A549 (cell line): ENCODE results near the gene GHR. TPM values are rescaled to one million over a fixed set of nuclear protein-coding genes. Genes with fewer than 3 reads are reported as not detected.

ENCODE experiments used
- ATAC-seq, 2 experiments: fragments of 200-7000 bp in 1 of 2; fragments of >200 bp in 1 of 2; cut with Nextera tagmentation in 1 of 2; cut with Tn5 transposase in 1 of 2; 3 replicates each; pipeline versions ENCODE4 v1.8.0 to v1.9.1; 2018 to 2020; ENCODE audit warnings: mild to moderate bottlenecking in 1 of 2, moderate library complexity in 1 of 2
- CTCF ChIA-PET: fragments of 300-600 bp; sonication (Branson Sonifier 250); formaldehyde crosslinking; extraction: SDS; loops from one replicate; lab custom pipeline; 2021; ENCODE audit warnings: antibody characterized with exemption, inconsistent platforms; lab: Yijun Ruan, JAX
- POLR2A ChIA-PET: fragments of 350-600 bp; formaldehyde crosslinking; extraction: SDS; loops from one replicate; lab custom pipeline; 2021; ENCODE audit warnings: antibody characterized with exemption, inconsistent platforms; lab: Yijun Ruan, JAX
- DNase-seq, 2 experiments: peaks; one replicate each; pipeline versions ENCODE4 v3.0.0 to v3.0.0-alpha.2; 2011 to 2016; ENCODE audit warnings: low read depth in 1 of 2, low spot score in 1 of 2
- FAIRE-seq: peaks from 2 replicates; lab custom pipeline; 2011; peaks lifted over from hg19 to GRCh38; lab: Jason Lieb, UNC
- H3K27ac ChIP-seq, 2 experiments: fragments of >200 bp; sonication (Bioruptor Twin); formaldehyde crosslinking; 3 replicates each; pipeline ENCODE4 v1.5.1; 2016 to 2017
- H3K4me1 ChIP-seq: fragments of >200 bp; sonication (Bioruptor Twin); formaldehyde crosslinking; 3 replicates; pipeline ENCODE4 v1.6.1; 2016
- H3K4me2 ChIP-seq: fragments of >200 bp; sonication (Bioruptor Twin); formaldehyde crosslinking; 3 replicates; pipeline ENCODE4 v1.6.1; 2016
- H3K4me3 ChIP-seq: fragments of >200 bp; sonication (Bioruptor Twin); formaldehyde crosslinking; 3 replicates; pipeline ENCODE4 v1.5.1; 2016
- H3K9me3 ChIP-seq: fragments of >200 bp; sonication (Bioruptor Twin); formaldehyde crosslinking; 3 replicates; pipeline ENCODE4 v1.6.1; 2016
- BHLHE40 ChIP-seq: IDR thresholded peaks from 2 replicates; pipeline ENCODE4 v1.6.1; 2012; ENCODE audit warnings: low read depth, low read length, inconsistent platforms
- CBX2 ChIP-seq: fragments of 200-600 bp; sonication (generic); IDR thresholded peaks from 2 replicates; pipeline ENCODE4 v1.6.1; 2016; ENCODE audit warnings: low read depth, mild to moderate bottlenecking, borderline replicate concordance
- CEBPB ChIP-seq, 2 experiments: fragments of >200 bp in 1 of 2; sonication (Bioruptor Twin) in 1 of 2; formaldehyde crosslinking in 1 of 2; IDR thresholded peaks; 2 replicates each; pipeline ENCODE4 v1.6.1; 2012 to 2016
- CHD4 ChIP-seq: fragments of 200-600 bp; sonication (generic); IDR thresholded peaks from 2 replicates; pipeline ENCODE4 v1.6.1; 2016; ENCODE audit warnings: antibody characterized with exemption, mild to moderate bottlenecking, borderline replicate concordance
- EHMT2 ChIP-seq: fragments of 200-600 bp; sonication (generic); IDR thresholded peaks from 2 replicates; pipeline ENCODE4 v1.6.1; 2016; ENCODE audit warnings: antibody characterized with exemption, low read depth, mild to moderate bottlenecking, moderate library complexity
- EP300 ChIP-seq, 2 experiments: fragments of >200 bp; sonication (Bioruptor Twin); formaldehyde crosslinking; IDR thresholded peaks; 2 replicates in 1 of 2; 3 replicates in 1 of 2; pipeline ENCODE4 v1.6.1; 2016 to 2017
- FOSL2 ChIP-seq, 2 experiments: fragments of 450-650 bp in 1 of 2; fragments of >200 bp in 1 of 2; sonication (Bioruptor Twin) in 1 of 2; formaldehyde crosslinking; IDR thresholded peaks; 2 replicates each; pipeline versions ENCODE4 v1.5.0 to v1.6.1; 2016 to 2020; ENCODE audit warnings: mild to moderate bottlenecking in 1 of 2, moderate library complexity in 1 of 2
- GATA3 ChIP-seq: IDR thresholded peaks from 2 replicates; pipeline ENCODE4 v1.6.1; 2012; ENCODE audit warnings: borderline replicate concordance
- HEYL ChIP-seq: fragments of 250-450 bp; sonication (Bioruptor Pico); IDR thresholded peaks from 2 replicates; pipeline ENCODE4 v1.8.0; 2021; ENCODE audit warnings: mild to moderate bottlenecking, moderate library complexity
- JUNB ChIP-seq: fragments of >200 bp; sonication (Bioruptor Twin); formaldehyde crosslinking; IDR thresholded peaks from 2 replicates; pipeline ENCODE4 v1.6.1; 2016
- KDM1A ChIP-seq: fragments of 200-600 bp; sonication (generic); IDR thresholded peaks from 2 replicates; pipeline ENCODE4 v1.6.1; 2016; ENCODE audit warnings: low read depth, mild to moderate bottlenecking
- KDM5A ChIP-seq: fragments of 200-600 bp; sonication (generic); IDR thresholded peaks from 2 replicates; pipeline ENCODE4 v1.6.1; 2016; ENCODE audit warnings: antibody characterized with exemption, mild to moderate bottlenecking
- MAX ChIP-seq: IDR thresholded peaks from 2 replicates; pipeline ENCODE4 v1.6.1; 2012
- NFE2L2 ChIP-seq: fragments of 150-350 bp; conservative IDR thresholded peaks from 2 replicates; pipeline ENCODE4 v1.6.1; 2014; ENCODE audit warnings: low read length
- PHF8 ChIP-seq: fragments of 200-600 bp; sonication (generic); IDR thresholded peaks from 2 replicates; pipeline ENCODE4 v1.6.1; 2016; ENCODE audit warnings: low read depth, mild to moderate bottlenecking, antibody characterized with exemption, moderate library complexity, borderline replicate concordance
- POLR2A ChIP-seq: IDR thresholded peaks from 2 replicates; pipeline ENCODE4 v1.6.1; 2012; ENCODE audit warnings: mild to moderate bottlenecking, low read length
- POLR2AphosphoS2 ChIP-seq: conservative IDR thresholded peaks from 2 replicates; pipeline ENCODE4 v1.6.1; 2012; ENCODE audit warnings: low read length, improper control_type of control experiment, inconsistent platforms
- RAD21 ChIP-seq, 2 experiments: fragments of >200 bp in 1 of 2; sonication (Bioruptor Twin) in 1 of 2; formaldehyde crosslinking in 1 of 2; IDR thresholded peaks in 1 of 2; conservative IDR thresholded peaks in 1 of 2; 2 replicates in 1 of 2; 3 replicates in 1 of 2; pipeline ENCODE4 v1.6.1; 2012 to 2018; ENCODE audit warnings: inconsistent platforms in 1 of 2
- RNF2 ChIP-seq: fragments of 200-600 bp; sonication (generic); IDR thresholded peaks from 2 replicates; pipeline ENCODE4 v1.6.1; 2016; ENCODE audit warnings: low read depth, mild to moderate bottlenecking, antibody characterized with exemption, moderate library complexity, borderline replicate concordance
- SMC3 ChIP-seq: fragments of >200 bp; sonication (Bioruptor Twin); formaldehyde crosslinking; IDR thresholded peaks from 3 replicates; pipeline ENCODE4 v1.6.1; 2018; ENCODE audit warnings: inconsistent platforms
- TFCP2L1 ChIP-seq: fragments of 250-450 bp; sonication (Bioruptor Pico); IDR thresholded peaks from 2 replicates; pipeline ENCODE4 v1.5.0; 2021; ENCODE audit warnings: mild to moderate bottlenecking
- USF2 ChIP-seq: fragments of 450-650 bp; IDR thresholded peaks from 2 replicates; pipeline ENCODE4 v1.6.1; 2014; ENCODE audit warnings: antibody characterized with exemption
- ZNF302 ChIP-seq: fragments of 250-450 bp; sonication (Bioruptor Pico); IDR thresholded peaks from 2 replicates; pipeline ENCODE4 v1.9.0; 2021; ENCODE audit warnings: inconsistent platforms, mild to moderate bottlenecking, moderate library complexity
- WGBS: methylation state at CpG from one replicate; pipeline ENCODE4 v1.1.6; 2017; ENCODE audit errors: missing lambda C conversion rate; 5-methylcytosine and 5-hydroxymethylcytosine counted together
- polyA plus RNA-seq, 4 experiments: library from polyadenylated mRNA; depleted of rRNA in 3 of 4; stranded (reverse); fragments of >200 nt; fragmentation: RNase III in 1 of 4; extraction: RNeasy Plus Mini Kit Qiagen cat#74134 plus additional on column Dnase treatment in 1 of 4; gene quantifications; 2 replicates in 3 of 4; 3 replicates in 1 of 4; pipeline ENCODE4 v1.2.3, GENCODE V29; 2011 to 2017
- TF ChIP-seq, protein P1 (sequence below): fragments of >200 bp; sonication (Bioruptor Twin); formaldehyde crosslinking; IDR thresholded peaks from 3 replicates; pipeline ENCODE4 v1.6.1; 2016
- TF ChIP-seq, protein P2 (sequence below): fragments of 250-450 bp; sonication (Bioruptor Pico); IDR thresholded peaks from 2 replicates; pipeline ENCODE4 v1.5.0; 2021; ENCODE audit warnings: mild to moderate bottlenecking, moderate library complexity, borderline replicate concordance

Gene GHR
- polyA plus RNA-seq, 2 of the 4 experiments (the other 2 are of a cell fraction), result 0.05 TPM; not detected in 1

GRCh38 chr5:42487077-42487476 is 63.8 kb downstream of the GHR start:
- ChIA-PET POLR2A (no interaction called here), CTCF (no interaction called here)
- Histone ChIP-seq H3K4me2 (no peak overlapping the region), H3K9me3 (no peaks in the 10 kb centered on the region), H3K4me1 (no peaks in the 10 kb centered on the region), H3K27ac (no peak overlapping the region), H3K4me3 (no peak overlapping the region)
- 62% methylated on average over 3 of the region's 3 CpGs for WGBS
- DNase-seq, result no peak
- FAIRE-seq, result no peak
- ATAC-seq, result no peak
- TF ChIP-seq NFE2L2 (no peak), POLR2A (no peak), CEBPB (IDR thresholded peaks at IDR 0.05) (no peak), EP300 (IDR thresholded peaks at IDR 0.05) (no peak), GATA3 (no peak), BHLHE40 (no peak), EHMT2 (no peak), KDM1A (no peak), JUNB (no peak), POLR2AphosphoS2 (no peak), SMC3 (no peak), MAX (no peak), CBX2 (no peak)
- TF ChIP-seq, protein P1, sequence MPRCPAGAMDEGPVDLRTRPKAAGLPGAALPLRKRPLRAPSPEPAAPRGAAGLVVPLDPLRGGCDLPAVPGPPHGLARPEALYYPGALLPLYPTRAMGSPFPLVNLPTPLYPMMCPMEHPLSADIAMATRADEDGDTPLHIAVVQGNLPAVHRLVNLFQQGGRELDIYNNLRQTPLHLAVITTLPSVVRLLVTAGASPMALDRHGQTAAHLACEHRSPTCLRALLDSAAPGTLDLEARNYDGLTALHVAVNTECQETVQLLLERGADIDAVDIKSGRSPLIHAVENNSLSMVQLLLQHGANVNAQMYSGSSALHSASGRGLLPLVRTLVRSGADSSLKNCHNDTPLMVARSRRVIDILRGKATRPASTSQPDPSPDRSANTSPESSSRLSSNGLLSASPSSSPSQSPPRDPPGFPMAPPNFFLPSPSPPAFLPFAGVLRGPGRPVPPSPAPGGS, result no peak
- TF ChIP-seq, protein P2, sequence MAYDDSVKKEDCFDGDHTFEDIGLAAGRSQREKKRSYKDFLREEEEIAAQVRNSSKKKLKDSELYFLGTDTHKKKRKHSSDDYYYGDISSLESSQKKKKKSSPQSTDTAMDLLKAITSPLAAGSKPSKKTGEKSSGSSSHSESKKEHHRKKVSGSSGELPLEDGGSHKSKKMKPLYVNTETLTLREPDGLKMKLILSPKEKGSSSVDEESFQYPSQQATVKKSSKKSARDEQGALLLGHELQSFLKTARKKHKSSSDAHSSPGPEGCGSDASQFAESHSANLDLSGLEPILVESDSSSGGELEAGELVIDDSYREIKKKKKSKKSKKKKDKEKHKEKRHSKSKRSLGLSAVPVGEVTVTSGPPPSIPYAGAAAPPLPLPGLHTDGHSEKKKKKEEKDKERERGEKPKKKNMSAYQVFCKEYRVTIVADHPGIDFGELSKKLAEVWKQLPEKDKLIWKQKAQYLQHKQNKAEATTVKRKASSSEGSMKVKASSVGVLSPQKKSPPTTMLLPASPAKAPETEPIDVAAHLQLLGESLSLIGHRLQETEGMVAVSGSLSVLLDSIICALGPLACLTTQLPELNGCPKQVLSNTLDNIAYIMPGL (CRISPR knock-in tag), result no peak

DNA sequence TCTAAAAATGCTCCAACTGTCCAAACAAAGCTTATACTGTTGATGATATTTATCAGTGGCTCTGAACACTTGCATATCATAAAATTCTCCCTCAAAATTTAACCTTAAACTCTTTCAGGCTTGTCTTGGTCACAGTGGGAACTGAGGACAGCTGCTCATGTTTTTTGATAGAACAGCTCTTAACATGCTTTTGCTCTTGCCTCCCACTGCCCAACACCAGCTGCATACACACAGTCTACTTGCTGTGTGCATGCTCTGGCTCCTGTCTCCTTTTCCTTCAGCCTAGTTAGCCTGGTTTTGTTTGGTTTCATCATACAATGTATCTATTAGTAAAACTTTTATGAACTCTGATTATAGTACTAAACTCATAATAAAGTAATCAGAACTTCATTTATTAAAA is 64.6 kb downstream of the GHR start:
- Histone ChIP-seq H3K4me1 (no peaks in the 10 kb centered on the region), H3K27ac (no peak overlapping the region), H3K4me3 (no peak overlapping the region), H3K4me2 (no peak overlapping the region)
- DNase-seq (no peak), FAIRE-seq (no peak)
- ChIA-PET CTCF (no interaction called here), POLR2A (no interaction called here)
- TF ChIP-seq PHF8 (no peak), TFCP2L1 (no peak), FOSL2 (IDR thresholded peaks at IDR 0.05) (no peak), FOSL2 (CRISPR knock-in tag; IDR thresholded peaks at IDR 0.05) (no peak), RNF2 (no peak), RAD21 (conservative IDR thresholded peaks at IDR 0.05 in 1 of 2, IDR thresholded peaks at IDR 0.05 in 1 of 2) (no peak), CBX2 (no peak), HEYL (CRISPR knock-in tag) (no peak), CHD4 (no peak), KDM5A (no peak)
- TF ChIP-seq, all 56 proteins: peak for 0
- no peaks in the 10 kb centered on the region for H3K9me3 ChIP-seq
- no peak for ATAC-seq

GRCh38 chr5:42490831-42491230 is 67.6 kb downstream of the GHR start:
- no peaks in the 10 kb centered on the region for H3K9me3 ChIP-seq
- TF ChIP-seq RAD21 (conservative IDR thresholded peaks at IDR 0.05 in 1 of 2, IDR thresholded peaks at IDR 0.05 in 1 of 2), result no peak
- no peak for TF ChIP-seq ZNF302 (CRISPR knock-in tag)
- TF ChIP-seq USF2, result no peak
- no peak for TF ChIP-seq SMC3
- TF ChIP-seq NFE2L2, result no peak
- no peak for TF ChIP-seq CEBPB (IDR thresholded peaks at IDR 0.05)
- TF ChIP-seq BHLHE40, result no peak
- no peak overlapping the region for H3K27ac ChIP-seq
- ChIA-PET CTCF (no interaction called here), POLR2A (no interaction called here)
- H3K4me2 ChIP-seq, result no peak overlapping the region
- 19% methylated on average over 2 of the region's 2 CpGs for WGBS
- H3K4me3 ChIP-seq, result no peak overlapping the region
- no peak for ATAC-seq
- no peak for FAIRE-seq
- DNase-seq, result no peak
- no peaks in the 10 kb centered on the region for H3K4me1 ChIP-seq
